GM23338 (cell line): Measurements from ENCODE around the gene SLC41A2.

ENCODE experiments used
- CREB1 ChIP-seq: fragments of 250-450 bp; sonication (Bioruptor Pico); IDR thresholded peaks from 2 replicates; pipeline ENCODE4 v1.5.0; 2020; ENCODE audit warnings: low read depth, mild to moderate bottlenecking, moderate library complexity
- EZH2 ChIP-seq: fragments of 200-600 bp; sonication (generic); IDR thresholded peaks from one replicate; pipeline ENCODE4 v1.8.0; 2017; ENCODE audit warnings: antibody characterized with exemption, mild to moderate bottlenecking, low read depth; ENCODE audit not compliant: unreplicated experiment
- EZH2phosphoT487 ChIP-seq: fragments of 200-600 bp; sonication (generic); IDR thresholded peaks from one replicate; pipeline ENCODE4 v1.8.1; 2018; ENCODE audit warnings: antibody characterized with exemption; ENCODE audit not compliant: unreplicated experiment
- JUNB ChIP-seq: IDR thresholded peaks from one replicate; pipeline ENCODE4 v1.6.1; 2016; ENCODE audit warnings: antibody characterized with exemption; ENCODE audit not compliant: unreplicated experiment
- NANOG ChIP-seq: IDR thresholded peaks from 2 replicates; pipeline ENCODE4 v1.6.1; 2016; ENCODE audit warnings: antibody characterized with exemption, borderline replicate concordance
- POLR2AphosphoS5 ChIP-seq: IDR thresholded peaks from 2 replicates; pipeline ENCODE4 v1.6.1; 2016; ENCODE audit warnings: antibody characterized with exemption, low read depth
- TF ChIP-seq, protein P1 (sequence below), 2 experiments: fragments of 200-600 bp in 1 of 2; sonication (generic) in 1 of 2; conservative IDR thresholded peaks; 2 replicates each; pipeline versions ENCODE4 v1.5.1 to v1.6.1; 2016 to 2017; ENCODE audit warnings: antibody characterized with exemption in 2 of 2, low read depth in 2 of 2, mild to moderate bottlenecking in 2 of 2, moderate library complexity in 1 of 2
- TF ChIP-seq, protein P2 (sequence below): IDR thresholded peaks from one replicate; pipeline ENCODE4 v1.6.1; 2018; ENCODE audit warnings: antibody characterized with exemption; ENCODE audit not compliant: unreplicated experiment
- TF ChIP-seq, protein P3 (sequence below): fragments of 250-450 bp; sonication (Bioruptor Pico); IDR thresholded peaks from 2 replicates; pipeline ENCODE4 v1.5.0; 2020; ENCODE audit warnings: mild to moderate bottlenecking, moderate library complexity

DNA sequence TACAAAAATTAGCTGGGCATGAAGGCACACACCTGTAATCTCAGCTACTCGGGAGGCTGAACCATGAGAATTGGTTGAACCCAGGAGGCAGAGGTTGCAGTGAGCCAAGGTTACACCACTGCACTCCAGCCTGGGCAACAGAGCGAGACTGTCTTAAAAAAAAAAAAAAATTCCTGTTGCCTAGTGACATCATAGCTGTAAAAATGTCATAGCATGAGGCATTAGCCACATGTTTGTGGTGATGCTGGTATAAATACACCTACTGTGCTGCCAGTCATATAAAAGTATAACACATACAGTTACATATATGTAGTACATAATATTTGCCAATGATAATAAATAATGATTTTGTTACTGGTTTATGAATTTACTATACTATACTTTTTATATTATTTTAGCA lies 22.2 kb downstream of the SLC41A2 start:
- TF ChIP-seq, protein P1, sequence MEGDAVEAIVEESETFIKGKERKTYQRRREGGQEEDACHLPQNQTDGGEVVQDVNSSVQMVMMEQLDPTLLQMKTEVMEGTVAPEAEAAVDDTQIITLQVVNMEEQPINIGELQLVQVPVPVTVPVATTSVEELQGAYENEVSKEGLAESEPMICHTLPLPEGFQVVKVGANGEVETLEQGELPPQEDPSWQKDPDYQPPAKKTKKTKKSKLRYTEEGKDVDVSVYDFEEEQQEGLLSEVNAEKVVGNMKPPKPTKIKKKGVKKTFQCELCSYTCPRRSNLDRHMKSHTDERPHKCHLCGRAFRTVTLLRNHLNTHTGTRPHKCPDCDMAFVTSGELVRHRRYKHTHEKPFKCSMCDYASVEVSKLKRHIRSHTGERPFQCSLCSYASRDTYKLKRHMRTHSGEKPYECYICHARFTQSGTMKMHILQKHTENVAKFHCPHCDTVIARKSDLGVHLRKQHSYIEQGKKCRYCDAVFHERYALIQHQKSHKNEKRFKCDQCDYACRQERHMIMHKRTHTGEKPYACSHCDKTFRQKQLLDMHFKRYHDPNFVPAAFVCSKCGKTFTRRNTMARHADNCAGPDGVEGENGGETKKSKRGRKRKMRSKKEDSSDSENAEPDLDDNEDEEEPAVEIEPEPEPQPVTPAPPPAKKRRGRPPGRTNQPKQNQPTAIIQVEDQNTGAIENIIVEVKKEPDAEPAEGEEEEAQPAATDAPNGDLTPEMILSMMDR (conservative IDR thresholded peaks at IDR 0.05; ENCODE audit: low read depth in 2 of 2) = no peak
- TF ChIP-seq EZH2 (no peak), CREB1 (CRISPR knock-in tag) (no peak), NANOG (no peak), EZH2phosphoT487 (no peak), JUNB (no peak), POLR2AphosphoS5 (no peak)
- TF ChIP-seq, protein P2, sequence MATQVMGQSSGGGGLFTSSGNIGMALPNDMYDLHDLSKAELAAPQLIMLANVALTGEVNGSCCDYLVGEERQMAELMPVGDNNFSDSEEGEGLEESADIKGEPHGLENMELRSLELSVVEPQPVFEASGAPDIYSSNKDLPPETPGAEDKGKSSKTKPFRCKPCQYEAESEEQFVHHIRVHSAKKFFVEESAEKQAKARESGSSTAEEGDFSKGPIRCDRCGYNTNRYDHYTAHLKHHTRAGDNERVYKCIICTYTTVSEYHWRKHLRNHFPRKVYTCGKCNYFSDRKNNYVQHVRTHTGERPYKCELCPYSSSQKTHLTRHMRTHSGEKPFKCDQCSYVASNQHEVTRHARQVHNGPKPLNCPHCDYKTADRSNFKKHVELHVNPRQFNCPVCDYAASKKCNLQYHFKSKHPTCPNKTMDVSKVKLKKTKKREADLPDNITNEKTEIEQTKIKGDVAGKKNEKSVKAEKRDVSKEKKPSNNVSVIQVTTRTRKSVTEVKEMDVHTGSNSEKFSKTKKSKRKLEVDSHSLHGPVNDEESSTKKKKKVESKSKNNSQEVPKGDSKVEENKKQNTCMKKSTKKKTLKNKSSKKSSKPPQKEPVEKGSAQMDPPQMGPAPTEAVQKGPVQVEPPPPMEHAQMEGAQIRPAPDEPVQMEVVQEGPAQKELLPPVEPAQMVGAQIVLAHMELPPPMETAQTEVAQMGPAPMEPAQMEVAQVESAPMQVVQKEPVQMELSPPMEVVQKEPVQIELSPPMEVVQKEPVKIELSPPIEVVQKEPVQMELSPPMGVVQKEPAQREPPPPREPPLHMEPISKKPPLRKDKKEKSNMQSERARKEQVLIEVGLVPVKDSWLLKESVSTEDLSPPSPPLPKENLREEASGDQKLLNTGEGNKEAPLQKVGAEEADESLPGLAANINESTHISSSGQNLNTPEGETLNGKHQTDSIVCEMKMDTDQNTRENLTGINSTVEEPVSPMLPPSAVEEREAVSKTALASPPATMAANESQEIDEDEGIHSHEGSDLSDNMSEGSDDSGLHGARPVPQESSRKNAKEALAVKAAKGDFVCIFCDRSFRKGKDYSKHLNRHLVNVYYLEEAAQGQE = no peak
- TF ChIP-seq, protein P3, sequence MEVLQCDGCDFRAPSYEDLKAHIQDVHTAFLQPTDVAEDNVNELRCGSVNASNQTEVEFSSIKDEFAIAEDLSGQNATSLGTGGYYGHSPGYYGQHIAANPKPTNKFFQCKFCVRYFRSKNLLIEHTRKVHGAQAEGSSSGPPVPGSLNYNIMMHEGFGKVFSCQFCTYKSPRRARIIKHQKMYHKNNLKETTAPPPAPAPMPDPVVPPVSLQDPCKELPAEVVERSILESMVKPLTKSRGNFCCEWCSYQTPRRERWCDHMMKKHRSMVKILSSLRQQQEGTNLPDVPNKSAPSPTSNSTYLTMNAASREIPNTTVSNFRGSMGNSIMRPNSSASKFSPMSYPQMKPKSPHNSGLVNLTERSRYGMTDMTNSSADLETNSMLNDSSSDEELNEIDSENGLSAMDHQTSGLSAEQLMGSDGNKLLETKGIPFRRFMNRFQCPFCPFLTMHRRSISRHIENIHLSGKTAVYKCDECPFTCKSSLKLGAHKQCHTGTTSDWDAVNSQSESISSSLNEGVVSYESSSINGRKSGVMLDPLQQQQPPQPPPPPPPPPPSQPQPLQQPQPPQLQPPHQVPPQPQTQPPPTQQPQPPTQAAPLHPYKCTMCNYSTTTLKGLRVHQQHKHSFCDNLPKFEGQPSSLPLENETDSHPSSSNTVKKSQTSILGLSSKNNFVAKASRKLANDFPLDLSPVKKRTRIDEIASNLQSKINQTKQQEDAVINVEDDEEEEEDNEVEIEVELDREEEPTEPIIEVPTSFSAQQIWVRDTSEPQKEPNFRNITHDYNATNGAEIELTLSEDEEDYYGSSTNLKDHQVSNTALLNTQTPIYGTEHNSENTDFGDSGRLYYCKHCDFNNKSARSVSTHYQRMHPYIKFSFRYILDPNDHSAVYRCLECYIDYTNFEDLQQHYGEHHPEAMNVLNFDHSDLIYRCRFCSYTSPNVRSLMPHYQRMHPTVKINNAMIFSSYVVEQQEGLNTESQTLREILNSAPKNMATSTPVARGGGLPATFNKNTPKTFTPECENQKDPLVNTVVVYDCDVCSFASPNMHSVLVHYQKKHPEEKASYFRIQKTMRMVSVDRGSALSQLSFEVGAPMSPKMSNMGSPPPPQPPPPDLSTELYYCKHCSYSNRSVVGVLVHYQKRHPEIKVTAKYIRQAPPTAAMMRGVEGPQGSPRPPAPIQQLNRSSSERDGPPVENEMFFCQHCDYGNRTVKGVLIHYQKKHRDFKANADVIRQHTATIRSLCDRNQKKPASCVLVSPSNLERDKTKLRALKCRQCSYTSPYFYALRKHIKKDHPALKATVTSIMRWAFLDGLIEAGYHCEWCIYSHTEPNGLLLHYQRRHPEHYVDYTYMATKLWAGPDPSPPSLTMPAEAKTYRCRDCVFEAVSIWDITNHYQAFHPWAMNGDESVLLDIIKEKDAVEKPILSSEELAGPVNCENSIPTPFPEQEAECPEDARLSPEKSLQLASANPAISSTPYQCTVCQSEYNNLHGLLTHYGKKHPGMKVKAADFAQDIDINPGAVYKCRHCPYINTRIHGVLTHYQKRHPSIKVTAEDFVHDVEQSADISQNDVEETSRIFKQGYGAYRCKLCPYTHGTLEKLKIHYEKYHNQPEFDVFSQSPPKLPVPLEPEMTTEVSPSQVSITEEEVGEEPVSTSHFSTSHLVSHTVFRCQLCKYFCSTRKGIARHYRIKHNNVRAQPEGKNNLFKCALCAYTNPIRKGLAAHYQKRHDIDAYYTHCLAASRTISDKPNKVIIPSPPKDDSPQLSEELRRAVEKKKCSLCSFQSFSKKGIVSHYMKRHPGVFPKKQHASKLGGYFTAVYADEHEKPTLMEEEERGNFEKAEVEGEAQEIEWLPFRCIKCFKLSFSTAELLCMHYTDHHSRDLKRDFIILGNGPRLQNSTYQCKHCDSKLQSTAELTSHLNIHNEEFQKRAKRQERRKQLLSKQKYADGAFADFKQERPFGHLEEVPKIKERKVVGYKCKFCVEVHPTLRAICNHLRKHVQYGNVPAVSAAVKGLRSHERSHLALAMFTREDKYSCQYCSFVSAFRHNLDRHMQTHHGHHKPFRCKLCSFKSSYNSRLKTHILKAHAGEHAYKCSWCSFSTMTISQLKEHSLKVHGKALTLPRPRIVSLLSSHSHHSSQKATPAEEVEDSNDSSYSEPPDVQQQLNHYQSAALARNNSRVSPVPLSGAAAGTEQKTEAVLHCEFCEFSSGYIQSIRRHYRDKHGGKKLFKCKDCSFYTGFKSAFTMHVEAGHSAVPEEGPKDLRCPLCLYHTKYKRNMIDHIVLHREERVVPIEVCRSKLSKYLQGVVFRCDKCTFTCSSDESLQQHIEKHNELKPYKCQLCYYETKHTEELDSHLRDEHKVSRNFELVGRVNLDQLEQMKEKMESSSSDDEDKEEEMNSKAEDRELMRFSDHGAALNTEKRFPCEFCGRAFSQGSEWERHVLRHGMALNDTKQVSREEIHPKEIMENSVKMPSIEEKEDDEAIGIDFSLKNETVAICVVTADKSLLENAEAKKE (CRISPR knock-in tag) = no peak
